HS-5 (cell line): ENCODE results near the gene CPB2.

Experiments used
- DNase-seq: peaks from one replicate; pipeline ENCODE4 v3.0.0-alpha.2; 2012; ENCODE audit warnings: low read depth

Gene CPB2

DNA sequence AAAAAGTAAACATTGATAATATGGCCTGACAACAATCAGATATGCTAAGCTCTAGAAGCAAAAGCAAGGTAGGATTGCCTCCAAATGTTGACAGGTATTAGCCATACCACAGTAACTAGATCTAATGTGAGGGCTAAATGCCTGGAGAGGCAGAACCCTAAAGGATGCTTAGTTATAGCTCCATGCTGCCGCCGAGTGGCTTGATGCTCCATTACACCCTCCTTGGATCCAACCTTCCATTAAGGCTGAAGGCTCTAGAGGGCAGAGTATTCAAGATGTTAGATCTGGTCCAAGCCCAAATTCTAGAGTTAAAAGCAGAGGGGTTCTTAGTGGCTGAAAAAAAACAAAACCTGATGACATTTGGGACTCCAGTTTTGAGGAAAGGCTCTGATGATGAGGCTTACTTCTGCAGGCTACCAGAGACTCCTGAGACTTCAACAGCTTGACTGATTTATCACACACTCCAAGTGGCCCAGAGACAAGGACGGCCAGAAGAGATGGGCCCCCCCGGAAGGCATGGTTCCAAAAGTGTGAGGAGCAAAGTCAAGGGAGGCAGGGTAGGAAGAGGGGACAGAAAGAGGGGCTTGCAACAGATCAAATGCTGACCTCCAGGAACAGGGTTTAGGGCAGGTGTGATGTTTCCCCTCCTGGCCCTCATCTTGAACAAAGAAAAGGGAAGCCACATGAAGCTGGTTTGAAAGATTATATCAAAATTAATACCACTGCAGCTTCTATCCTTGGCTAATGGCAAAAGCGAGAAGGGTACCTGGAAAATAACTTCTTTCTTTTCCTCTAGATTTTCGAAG is 21.9 kb upstream of the CPB2 start:
- DNase-seq: peak; percentile 28

DNA sequence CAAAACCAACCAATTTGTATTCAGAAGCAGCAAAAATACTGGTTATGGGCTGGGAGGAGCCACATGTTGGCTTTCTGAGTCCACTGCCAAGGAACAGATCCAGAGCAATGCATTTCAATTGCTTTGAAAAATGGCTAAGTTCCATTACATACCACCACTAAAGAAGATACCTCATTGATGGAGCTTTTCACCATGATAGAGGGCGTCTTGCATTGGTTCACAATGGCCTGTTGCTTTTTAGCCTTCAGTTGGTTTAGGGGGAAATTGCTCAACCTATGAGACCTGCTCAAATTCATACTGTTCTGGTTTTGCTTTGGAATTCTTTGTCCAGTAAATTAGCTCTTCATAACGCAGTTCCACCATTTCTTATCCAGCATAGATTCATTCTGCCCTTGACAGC is 21.2 kb upstream of the CPB2 start:
- no peak for DNase-seq

DNA sequence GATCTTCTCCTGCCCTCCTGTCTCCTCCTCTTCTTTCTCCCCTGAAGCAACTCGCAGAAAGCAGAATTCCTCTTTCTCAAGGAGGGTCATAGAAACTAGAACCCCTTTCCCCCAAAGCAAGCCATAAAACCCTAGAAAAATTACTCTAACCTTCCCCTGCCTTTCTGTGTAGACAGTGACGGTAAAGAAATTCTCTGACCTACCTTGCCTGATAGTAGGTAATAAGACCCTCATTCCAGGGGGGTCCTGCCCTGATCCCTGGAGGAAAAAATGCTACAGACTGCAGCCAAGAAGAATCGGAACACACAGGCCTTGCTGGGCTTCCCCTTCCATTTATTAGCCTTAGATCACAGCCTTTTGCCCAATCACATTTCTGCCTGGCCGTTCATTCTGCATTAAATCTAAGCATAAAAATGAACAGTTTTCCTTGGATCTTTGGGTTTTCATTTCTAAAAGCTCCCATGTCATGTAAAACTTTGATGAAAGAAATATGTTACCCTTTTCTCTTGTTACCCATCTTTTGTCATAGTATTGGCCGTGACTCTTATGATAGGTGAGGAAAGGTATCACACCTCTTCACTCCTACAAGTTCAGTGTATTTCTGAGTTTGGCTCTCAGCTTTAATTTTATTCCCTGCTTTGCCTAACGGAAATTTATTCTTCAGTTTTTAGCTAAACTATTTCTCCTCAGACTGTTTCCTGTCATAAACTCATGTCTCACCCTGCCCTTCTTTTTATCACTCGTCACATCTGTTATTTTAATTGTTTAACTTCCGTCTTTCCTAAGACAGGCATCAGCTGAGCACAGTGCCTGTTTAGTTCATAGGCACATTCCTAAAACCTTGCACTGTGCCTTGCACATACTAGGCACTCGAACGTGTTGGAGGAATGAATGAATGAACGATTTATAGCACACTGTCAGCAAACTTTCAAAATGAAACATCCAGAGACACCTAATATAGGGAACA is 20.4 kb upstream of the CPB2 start:
- no peak for DNase-seq

DNA sequence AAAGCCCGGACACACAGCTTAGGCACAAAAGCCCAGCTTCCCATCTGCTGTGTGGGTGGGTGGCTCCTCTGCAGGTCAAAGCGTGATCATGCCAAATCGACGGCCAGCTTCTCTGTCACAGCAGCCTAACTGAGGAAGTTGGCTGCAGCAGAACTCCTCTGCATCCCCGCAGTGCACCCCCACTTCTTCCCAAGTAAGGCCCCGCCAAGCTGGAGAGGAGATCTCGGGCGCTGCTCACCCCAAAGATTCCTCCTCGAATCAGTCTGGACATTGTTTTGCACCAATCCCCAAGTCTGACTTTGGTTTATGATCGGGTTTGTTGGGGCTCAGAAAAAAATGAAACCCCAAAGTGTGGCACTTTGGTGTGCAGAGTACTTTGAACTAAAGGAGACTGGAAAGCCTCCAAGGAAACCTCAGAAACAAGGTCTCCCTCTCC is 19.7 kb upstream of the CPB2 start:
- DNase-seq: no peak

DNA sequence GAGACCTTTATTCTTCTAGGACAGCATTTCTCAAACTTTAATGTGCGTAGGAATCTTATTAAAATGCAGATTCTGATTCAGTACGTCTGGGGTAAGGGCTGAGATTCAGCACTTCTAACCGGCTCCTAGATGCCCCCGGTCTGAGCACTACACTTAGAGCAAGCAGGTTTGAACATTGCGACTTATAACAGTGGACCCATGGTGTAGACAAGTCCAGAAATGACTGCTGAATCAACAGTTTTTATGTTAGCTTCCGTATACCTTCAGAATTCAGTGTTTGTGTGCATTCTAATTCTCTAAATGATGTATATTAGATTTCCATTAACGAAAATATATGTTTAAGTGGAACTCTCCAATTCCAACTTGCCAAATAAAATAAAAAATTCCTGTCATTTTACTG is 17.5 kb upstream of the CPB2 start:
- no peak for DNase-seq

DNA sequence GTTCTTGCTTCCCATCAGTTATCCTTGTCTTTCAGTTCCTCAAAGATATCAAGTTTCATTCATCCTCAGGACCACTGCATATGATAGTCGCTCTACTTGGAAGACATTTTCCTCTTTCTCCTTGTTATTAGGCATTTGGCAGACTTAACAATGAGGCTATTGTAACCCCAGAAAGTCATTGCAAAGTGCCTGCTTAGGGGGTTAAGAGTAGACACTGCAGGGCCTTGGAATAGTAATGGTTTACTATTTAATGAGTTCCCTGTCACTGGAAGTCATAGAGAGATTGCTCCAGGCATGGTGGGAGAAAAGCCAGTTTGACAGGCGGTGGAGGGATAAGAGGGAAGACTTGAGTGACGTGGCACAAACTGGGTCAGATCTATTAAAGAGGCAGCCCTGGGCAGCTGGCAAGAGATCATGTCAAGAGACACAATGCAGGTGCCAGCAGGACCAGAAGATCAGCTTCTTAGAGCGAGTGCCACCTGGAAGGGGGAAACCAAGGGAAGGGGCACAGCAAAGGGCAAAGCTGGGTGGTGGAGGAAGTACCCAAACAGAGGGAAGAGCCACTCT is 16.8 kb upstream of the CPB2 start:
- no peak for DNase-seq

DNA sequence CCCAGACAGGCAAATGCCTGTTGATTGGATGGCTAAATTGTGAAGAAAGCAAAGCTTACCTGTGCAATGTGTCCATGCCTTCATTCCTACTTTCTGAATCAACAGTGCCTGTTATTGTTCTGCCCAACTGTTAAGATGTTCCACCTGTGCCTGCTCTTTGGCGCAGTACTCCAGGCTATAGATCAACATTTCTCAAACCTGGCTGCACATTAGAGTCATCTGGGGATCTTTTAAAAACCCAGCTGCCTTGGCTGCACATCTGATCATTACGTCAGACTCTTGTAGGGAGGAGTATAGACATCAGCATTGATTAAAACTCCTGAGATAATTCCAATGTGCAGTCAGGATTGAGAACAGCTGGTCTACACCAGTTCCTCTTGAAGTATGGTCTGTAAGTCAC is 16.2 kb upstream of the CPB2 start:
- no peak for DNase-seq

DNA sequence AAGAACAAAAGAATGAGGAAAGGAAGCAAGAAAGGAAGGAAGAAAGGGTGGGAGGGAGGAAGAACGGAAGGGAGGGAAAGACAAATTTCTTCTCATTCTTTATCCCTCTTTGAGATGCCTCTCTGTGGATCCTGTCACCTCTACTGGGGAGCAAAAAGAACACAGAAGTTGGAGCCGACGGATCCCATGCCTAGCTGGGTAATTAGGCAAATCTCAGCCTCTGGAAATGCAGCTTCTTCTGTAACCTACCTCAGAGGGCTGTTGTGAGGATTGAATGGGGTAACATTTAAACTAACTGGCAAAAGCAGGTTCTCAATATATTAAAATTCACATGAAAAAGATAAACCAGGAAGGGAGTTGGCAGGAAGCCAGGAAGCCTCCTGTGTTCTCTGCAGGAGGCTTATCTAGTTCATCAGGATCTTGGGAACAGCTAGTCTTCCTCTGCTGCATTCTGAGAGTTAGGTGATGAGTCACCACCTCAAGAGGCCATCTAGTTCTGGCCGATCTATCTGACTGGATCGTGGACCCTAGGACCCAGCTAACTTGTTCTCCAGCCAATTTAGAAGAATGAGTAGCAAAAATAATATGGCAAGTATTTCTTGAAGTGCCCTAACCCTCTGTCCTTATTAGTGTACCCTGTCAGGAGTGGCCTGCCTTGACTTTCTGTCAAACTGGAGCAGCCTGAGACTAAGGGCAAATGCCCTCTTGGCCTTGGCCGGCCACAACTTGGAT is 15.2 kb upstream of the CPB2 start:
- peak; percentile 18 for DNase-seq

DNA sequence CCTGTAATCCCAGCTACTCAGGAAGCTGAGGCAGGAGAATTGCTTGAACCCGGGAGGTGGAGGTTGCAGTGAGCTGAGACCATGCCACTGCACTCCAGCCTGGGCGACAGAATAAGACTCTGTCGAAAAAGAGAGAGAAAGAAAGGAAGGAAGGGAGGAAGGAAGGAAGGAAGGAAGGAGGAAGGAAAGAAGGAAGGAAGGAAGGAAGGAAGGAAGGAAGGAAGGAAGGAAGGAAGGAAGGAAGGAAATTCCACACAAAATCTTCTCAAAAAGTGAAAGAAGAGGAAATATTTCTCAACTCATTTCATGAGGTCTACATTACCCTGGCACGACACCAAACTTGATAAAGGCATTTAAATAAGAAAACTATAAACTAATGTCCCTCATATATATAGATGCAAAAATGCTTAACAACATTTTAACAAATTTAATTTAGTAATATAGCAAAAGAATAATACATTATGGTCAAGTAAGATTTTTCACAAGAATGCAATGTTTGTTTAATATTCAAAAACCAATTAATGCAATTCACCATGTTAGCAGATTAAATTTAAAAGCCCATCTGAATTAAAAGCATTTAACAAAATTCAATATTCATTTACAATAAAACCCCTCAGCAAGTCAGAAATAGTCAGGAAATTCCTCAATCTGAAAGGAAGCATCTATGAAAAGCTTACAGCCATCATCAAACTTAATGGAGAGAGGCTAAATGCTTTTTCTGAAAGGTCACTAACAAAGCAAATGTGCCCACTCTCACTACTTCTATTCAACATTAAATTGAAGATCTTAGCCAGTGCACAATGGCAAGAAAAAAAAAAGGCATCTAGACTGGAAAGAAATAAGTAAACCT is 12.0 kb upstream of the CPB2 start:
- DNase-seq: no peak

DNA sequence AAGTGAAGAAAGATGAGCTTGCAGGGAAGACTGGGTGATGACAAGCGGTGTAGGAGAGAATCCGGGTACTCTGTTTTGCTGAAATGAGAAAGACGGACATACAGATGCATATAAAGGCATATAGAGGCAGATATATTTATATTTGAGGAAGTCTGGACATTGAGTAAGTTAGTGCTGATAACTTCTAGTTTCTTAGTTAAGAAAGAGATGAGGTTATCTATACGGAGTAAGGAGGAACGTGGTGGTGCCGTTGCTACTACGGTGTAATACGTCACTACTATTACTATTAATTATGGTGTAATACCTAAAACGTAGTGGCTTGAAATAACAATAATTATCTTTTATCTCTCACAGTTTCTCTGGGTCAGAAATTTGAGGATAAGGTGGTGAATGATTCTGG is 9.8 kb upstream of the CPB2 start:
- DNase-seq: no peak

DNA sequence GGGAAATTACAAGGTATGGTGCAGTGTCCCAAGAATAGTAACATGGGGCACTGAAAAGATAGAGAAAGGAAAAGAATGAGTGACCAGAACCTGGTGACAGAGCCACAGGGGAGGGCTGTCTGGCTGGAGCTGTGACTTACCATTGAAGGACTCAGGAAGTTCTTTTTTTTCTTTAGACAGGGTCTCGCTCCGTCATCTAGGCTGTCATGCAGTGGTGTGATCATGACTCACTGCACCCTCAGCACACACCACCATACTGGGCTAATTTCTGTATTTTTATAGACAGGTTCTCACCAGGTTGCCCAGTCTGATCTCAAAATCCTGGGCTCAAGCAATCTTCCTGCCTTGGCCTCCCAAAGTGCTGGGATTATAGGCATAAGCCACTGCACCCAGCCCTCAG is 8.8 kb upstream of the CPB2 start:
- DNase-seq: no peak

DNA sequence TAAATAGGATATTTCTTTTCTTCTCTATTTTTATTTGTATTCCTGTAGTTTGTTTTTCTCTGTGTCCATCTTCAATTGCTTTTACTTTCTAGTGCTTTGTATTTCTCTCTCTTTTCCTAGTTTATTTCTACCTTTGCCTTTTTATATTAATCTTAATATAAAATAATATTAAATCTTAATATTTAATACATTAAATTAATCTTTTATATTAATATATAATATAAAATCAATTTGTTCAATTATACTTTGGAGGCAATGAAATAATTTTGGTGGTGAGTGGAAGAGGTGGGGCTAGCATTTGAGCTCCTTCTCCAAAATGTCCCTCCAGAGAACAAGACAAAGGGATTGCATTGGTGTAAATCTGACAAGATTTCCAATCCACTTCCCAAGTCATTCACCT is 6.3 kb upstream of the CPB2 start:
- no peak for DNase-seq

DNA sequence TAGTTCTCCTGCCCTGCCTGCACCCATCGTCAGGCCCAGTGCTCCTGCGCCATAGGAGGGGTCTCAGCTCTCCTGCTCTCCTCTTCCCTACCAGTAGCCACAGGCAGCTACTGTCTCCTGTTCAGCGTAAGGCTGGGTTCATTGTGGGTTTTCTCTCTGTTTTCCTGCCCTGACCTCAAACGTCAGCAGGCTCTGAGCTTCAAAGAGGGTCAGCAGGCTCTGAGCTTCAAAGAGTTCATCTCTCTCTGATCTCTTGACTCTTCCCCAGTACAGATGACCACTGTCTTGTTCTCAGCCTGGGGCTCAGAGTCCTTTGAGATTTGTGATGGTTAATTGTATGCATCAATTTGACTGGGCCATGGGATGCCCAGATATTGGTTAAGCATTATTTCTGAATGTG is 4.6 kb upstream of the CPB2 start:
- no peak for DNase-seq

DNA sequence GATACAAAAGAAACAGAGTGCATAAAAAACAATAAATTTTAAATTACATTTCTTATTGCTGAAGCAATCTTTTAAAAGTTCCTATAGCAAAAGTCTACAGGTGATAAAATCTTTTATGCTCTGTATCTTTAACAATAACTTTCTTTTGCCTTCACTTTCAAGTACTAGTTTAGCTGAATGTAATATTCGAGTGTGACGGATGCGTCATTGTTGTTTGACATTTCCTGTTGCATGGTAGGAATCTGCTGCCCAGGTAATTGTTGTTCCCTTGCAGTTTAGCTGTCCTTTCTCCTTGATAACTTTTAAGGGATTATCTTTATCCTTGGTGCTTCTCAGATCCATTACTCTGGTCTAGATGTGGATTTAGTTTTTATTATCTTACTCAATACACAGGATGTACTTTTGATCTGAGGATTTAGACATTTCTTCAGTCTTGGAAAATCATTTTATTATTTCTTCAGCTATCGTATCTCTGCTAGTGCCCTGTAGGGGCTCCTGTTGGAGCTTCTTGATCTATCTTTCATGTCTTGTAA is 2.1 kb upstream of the CPB2 start:
- DNase-seq: no peak

DNA sequence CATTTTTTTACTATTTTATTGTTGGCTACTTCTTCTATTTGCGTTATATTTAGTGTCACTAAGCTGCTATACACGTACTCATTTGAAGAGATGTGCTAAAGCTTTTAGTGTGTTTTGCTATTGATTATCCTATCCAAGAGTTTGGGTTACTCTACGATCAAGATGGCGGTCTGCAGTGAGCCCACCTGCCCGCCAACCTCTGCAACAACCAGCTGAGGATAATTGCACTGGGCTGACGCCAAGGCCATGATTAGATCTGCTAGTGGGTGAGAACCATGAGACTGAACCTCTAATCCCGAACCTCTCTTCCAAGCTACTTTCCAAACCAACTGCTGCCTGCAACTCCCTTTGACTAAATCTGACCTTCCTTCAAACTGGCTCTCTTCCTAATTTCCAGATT is 1.8 kb downstream of the CPB2 start:
- no peak for DNase-seq

DNA sequence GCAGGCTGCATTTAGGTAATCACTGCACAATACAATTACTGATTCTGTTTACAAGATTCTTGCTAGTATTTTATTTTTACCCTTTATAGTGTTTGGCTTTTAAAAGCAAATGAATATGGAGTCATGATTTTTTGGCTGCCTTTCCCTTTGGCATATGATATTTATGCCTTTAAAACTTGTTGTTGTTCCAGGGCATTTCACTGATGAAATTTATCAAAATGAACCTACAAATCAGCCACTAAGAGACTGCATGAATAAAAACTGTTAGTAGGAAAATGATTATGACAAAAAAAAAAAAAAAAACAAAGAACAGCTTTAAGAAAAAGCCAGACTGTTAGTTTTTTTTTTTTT is 2.6 kb downstream of the CPB2 start:
- DNase-seq: no peak

DNA sequence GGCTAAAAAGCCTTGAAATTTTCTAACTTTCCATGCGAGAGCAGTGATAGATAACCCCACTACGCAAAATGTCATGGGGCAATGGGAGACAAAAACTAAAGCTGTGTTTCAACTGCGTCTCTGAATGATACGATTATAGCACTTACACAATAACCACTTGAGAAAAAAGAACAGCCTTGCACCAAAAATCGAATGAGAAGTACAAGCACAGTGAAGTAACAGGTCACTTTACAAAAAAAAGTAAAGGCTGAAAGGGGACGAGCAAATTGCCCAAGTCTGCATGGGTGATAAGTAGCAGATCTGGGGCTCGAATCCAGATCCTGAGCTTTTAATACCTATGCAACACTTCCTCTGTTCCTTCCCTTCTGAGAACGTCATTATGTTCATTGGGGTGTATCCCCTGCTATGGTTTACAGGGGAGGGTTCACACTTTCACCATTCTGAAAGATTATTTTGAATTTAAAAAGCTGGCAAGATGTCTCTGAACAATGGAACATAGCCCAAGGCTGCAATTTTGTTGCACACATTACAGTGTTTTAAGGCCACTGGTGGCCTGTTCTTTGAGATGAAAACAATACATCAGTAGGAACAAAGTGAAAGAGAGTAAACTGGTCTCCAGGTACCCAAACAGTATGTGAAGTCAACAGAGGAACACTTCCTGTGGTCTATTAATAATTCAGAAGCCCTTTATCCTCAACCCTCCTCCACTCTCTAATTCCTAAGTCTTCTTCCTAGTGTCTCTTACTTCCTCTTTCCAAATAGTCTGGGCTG is 3.2 kb downstream of the CPB2 start:
- DNase-seq: no peak

DNA sequence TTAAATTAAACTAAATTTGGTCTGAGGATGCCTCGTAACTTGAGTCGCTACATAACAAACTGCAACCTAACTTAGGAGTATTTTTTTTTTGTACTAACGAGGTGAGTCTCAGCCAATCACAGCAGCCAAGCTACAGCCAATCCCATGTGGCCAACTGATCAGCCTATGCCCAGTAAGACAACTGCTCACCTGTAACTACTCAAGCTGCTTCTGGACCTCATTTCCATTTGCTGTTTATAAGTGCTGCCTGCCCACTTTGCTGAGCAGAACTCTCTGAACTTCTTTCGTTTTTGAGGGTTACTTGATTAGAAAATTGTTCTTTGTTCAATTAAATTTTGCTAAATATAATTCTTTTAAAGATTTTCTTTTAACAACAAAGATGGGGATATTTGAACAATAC is 3.8 kb downstream of the CPB2 start:
- no peak for DNase-seq

DNA sequence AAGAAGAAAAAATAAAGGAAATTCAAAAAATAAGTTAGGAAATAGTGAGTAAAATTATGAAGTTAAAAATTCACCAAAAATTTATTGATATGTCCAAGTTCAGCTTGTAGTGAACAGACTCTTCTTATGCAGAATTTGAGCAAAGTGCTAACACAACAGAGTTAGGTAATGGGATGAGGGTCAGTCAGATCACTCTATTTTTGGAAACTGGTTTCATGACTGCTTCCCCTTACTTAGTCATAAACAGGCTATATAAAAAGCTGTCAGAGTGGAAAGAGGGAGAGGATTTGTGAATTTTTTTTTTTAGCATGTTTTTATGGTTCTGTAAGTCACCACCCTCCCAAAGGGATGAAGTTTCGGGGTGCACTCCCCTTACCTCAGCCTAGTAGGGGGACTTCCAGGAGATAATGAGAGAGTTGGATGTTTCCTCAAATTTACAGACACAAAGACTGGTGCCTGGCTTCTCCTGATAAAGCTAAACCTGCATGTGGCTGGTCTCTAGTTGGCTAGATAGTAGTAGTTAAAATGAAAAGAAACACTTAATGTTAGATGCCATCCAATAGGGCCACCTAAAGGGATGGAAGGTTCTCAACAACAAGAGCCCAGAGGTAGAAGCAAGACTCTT is 4.5 kb downstream of the CPB2 start:
- DNase-seq: no peak

DNA sequence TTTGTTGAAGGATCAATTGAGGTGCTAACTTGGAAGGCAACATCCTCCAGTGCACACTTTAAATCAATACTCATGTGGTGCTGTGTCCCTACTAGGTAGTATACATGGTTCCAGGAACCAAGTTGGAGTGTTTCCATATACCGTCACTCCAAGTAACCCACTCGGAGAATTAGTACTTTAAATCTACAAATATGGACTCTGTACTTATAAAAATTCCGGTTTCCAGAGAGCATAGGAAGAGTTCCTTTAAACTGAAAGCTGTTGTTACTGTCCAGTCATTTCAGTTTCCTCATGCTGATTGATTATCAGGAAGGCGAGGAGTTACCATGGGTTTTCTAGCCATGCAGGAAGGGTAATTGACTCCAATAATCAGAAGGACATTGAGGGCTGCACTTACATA is 7.2 kb downstream of the CPB2 start:
- DNase-seq: no peak
